H1 (cell line): ENCODE data around the gene CCDC91. TPM values are rescaled to one million over a fixed set of nuclear protein-coding genes. Genes with fewer than 3 reads are reported as not detected.

Source experiments
- CTCF ChIA-PET: fragments of 300-600 bp; sonication (Branson Sonifier 250); formaldehyde crosslinking; loops from one replicate; lab custom pipeline; 2021; ENCODE audit not compliant: partially characterized antibody; lab: Charles Lee
- POLR2A ChIA-PET: fragments of 300-600 bp; sonication (Branson Sonifier 250); formaldehyde crosslinking; loops from one replicate; lab custom pipeline; 2021; ENCODE audit warnings: inconsistent platforms; ENCODE audit not compliant: partially characterized antibody; lab: Charles Lee
- DNase-seq, 2 experiments: peaks; one replicate each; pipeline versions ENCODE4 v3.0.0 to v3.0.0-alpha.2; 2010 to 2022; ENCODE audit warnings: low spot score in 2 of 2, low read depth in 1 of 2, mixed read lengths in 1 of 2
- FAIRE-seq: peaks from 2 replicates; lab custom pipeline; 2011; peaks lifted over from hg19 to GRCh38; lab: Jason Lieb, UNC
- H2AFZ ChIP-seq: 2 replicates; pipeline ENCODE4 v1.8.1; 2012; ENCODE audit warnings: low read length, inconsistent platforms
- H2AK5ac ChIP-seq: 2 replicates; pipeline ENCODE4 v1.6.1; 2013; ENCODE audit warnings: low read depth, low read length
- H2BK120ac ChIP-seq: replicated peaks from 2 replicates; pipeline ENCODE3; 2013; ENCODE audit warnings: low read depth, low read length, inconsistent platforms
- H2BK12ac ChIP-seq: 2 replicates; pipeline ENCODE4 v1.6.1; 2013; ENCODE audit warnings: low read depth, low read length
- H2BK15ac ChIP-seq: 2 replicates; pipeline ENCODE4 v1.6.1; 2013; ENCODE audit warnings: low read length
- H2BK20ac ChIP-seq: 2 replicates; pipeline ENCODE4 v1.6.1; 2013; ENCODE audit warnings: low read length
- H2BK5ac ChIP-seq: 2 replicates; pipeline ENCODE4 v1.6.1; 2013; ENCODE audit warnings: low read depth, low read length
- H3K14ac ChIP-seq: 2 replicates; pipeline ENCODE4 v1.6.1; 2013; ENCODE audit warnings: inconsistent platforms; ENCODE audit not compliant: insufficient read length
- H3K18ac ChIP-seq: 2 replicates; pipeline ENCODE4 v1.6.1; 2013; ENCODE audit warnings: low read length; ENCODE audit errors: extremely low read depth
- H3K23ac ChIP-seq: 2 replicates; pipeline ENCODE4 v1.6.1; 2013; ENCODE audit warnings: inconsistent platforms; ENCODE audit not compliant: insufficient read length
- H3K23me2 ChIP-seq: 2 replicates; pipeline ENCODE4 v1.6.1; 2013; ENCODE audit warnings: low read depth, low read length
- H3K27ac ChIP-seq: 2 replicates; pipeline ENCODE4 v1.6.1; 2011; ENCODE audit warnings: low read depth, low read length, inconsistent platforms
- H3K27me3 ChIP-seq, 4 experiments: replicated peaks in 1 of 4; 1 replicate in 1 of 4; 2 replicates in 3 of 4; pipeline versions ENCODE4 v1.6.1 to v1.8.1; 2011 to 2013; ENCODE audit warnings: low read length in 3 of 4, mild to moderate bottlenecking in 3 of 4, inconsistent platforms in 2 of 4, mixed read lengths in 2 of 4, moderate library complexity in 1 of 4; ENCODE audit not compliant: control insufficient read depth in 3 of 4, insufficient read depth in 3 of 4; ENCODE audit errors: extremely low read depth in 1 of 4
- H3K36me3 ChIP-seq, 4 experiments: 2 replicates each; pipeline versions ENCODE4 v1.6.1 to v1.8.1; 2011 to 2013; ENCODE audit warnings: mild to moderate bottlenecking in 4 of 4, low read length in 3 of 4, moderate library complexity in 2 of 4, control low read depth in 1 of 4, inconsistent platforms in 1 of 4; ENCODE audit not compliant: insufficient read depth in 4 of 4, control insufficient read depth in 2 of 4
- H3K4ac ChIP-seq: replicated peaks from 2 replicates; pipeline ENCODE3; 2013; ENCODE audit warnings: low read length, low read depth, mixed read lengths, inconsistent platforms; ENCODE audit not compliant: insufficient read length
- H3K4me1 ChIP-seq, 4 experiments: replicated peaks in 1 of 4; 1 replicate in 1 of 4; 2 replicates in 3 of 4; pipeline versions ENCODE4 v1.6.1 to v1.8.1; 2011 to 2013; ENCODE audit warnings: low read length in 3 of 4, inconsistent platforms in 2 of 4, mixed read lengths in 1 of 4; ENCODE audit not compliant: insufficient read depth in 4 of 4, control insufficient read depth in 3 of 4
- H3K4me2 ChIP-seq, 2 experiments: 2 replicates each; pipeline versions ENCODE4 v1.6.1 to v1.8.1; 2011 to 2013; ENCODE audit warnings: low read depth in 2 of 2, low read length in 2 of 2, control low read depth in 1 of 2, inconsistent platforms in 1 of 2, mild to moderate bottlenecking in 1 of 2; ENCODE audit not compliant: insufficient read depth in 1 of 2
- H3K4me3 ChIP-seq, 4 experiments: fragments of 200-600, 300-600 bp in 1 of 4; sonication (generic), shearing (Covaris generic), sonication (Bioruptor Twin) in 1 of 4; 2 replicates each; pipeline versions ENCODE4 v1.5.1 to v1.8.1; 2011 to 2016; ENCODE audit warnings: low read length in 4 of 4, low read depth in 3 of 4, control low read depth in 2 of 4, inconsistent platforms in 2 of 4, mild to moderate bottlenecking in 2 of 4, mixed read lengths in 1 of 4, moderate library complexity in 1 of 4; ENCODE audit not compliant: insufficient read depth in 2 of 4; ENCODE audit errors: extremely low read depth in 1 of 4
- H3K56ac ChIP-seq: replicated peaks from 2 replicates; pipeline ENCODE3; 2013; ENCODE audit warnings: low read depth, mild to moderate bottlenecking, mixed read lengths, low read length, inconsistent platforms; ENCODE audit not compliant: insufficient read length
- H3K79me1 ChIP-seq: 2 replicates; pipeline ENCODE4 v1.6.1; 2013; ENCODE audit warnings: low read depth, low read length, control low read depth
- H3K79me2 ChIP-seq, 2 experiments: 2 replicates each; pipeline versions ENCODE4 v1.6.1 to v1.8.1; 2012 to 2013; ENCODE audit warnings: low read length in 2 of 2, mild to moderate bottlenecking in 2 of 2, inconsistent platforms in 1 of 2; ENCODE audit not compliant: insufficient read depth in 2 of 2, control insufficient read depth in 1 of 2
- H3K9ac ChIP-seq, 4 experiments: replicated peaks in 1 of 4; 1 replicate in 1 of 4; 2 replicates in 3 of 4; pipeline versions ENCODE4 v1.6.1 to v1.8.1; 2011 to 2013; ENCODE audit warnings: low read depth in 3 of 4, low read length in 3 of 4, control low read depth in 2 of 4, mild to moderate bottlenecking in 2 of 4, moderate library complexity in 2 of 4, inconsistent platforms in 1 of 4; ENCODE audit errors: extremely low read depth in 1 of 4
- H3K9me3 ChIP-seq, 2 experiments: 2 replicates each; pipeline versions ENCODE4 v1.6.1 to v1.8.1; 2012 to 2013; ENCODE audit warnings: mild to moderate bottlenecking in 2 of 2, moderate library complexity in 2 of 2, control low read depth in 1 of 2, inconsistent platforms in 1 of 2, low read depth in 1 of 2, low read length in 1 of 2, mixed read lengths in 1 of 2; ENCODE audit not compliant: insufficient read depth in 2 of 2
- H4K20me1 ChIP-seq, 2 experiments: replicated peaks in 1 of 2; 2 replicates each; pipeline versions ENCODE3 to v1.8.1; 2011 to 2013; ENCODE audit warnings: inconsistent platforms in 2 of 2, low read length in 2 of 2, mild to moderate bottlenecking in 1 of 2; ENCODE audit not compliant: insufficient read depth in 2 of 2, control insufficient read depth in 1 of 2
- H4K5ac ChIP-seq: 2 replicates; pipeline ENCODE4 v1.6.1; 2013; ENCODE audit warnings: low read length, low read depth, mixed read lengths, inconsistent platforms; ENCODE audit not compliant: insufficient read length
- H4K8ac ChIP-seq: 2 replicates; pipeline ENCODE4 v1.8.0; 2013; ENCODE audit warnings: mild to moderate bottlenecking, moderate library complexity, low read length, inconsistent platforms; ENCODE audit not compliant: insufficient read depth; ENCODE audit errors: extremely low read depth
- H4K91ac ChIP-seq: replicated peaks from 2 replicates; pipeline ENCODE3; 2013; ENCODE audit warnings: low read length, mixed read lengths, inconsistent platforms; ENCODE audit not compliant: insufficient read length
- ASH2L ChIP-seq: fragments of 200-600, 300-600 bp; sonication (generic); IDR thresholded peaks from one replicate; pipeline ENCODE4 v1.7.1; 2017; ENCODE audit warnings: low read length
- ATF2 ChIP-seq: IDR thresholded peaks from 2 replicates; pipeline ENCODE4 v1.6.1; 2012; ENCODE audit warnings: low read length, inconsistent platforms
- BCL11A ChIP-seq, 2 experiments: IDR thresholded peaks; one replicate each; pipeline ENCODE4 v1.6.1; 2011; ENCODE audit warnings: low read depth in 2 of 2, low read length in 2 of 2, mild to moderate bottlenecking in 2 of 2
- BRCA1 ChIP-seq: IDR thresholded peaks from 2 replicates; pipeline ENCODE4 v1.6.1; 2012; ENCODE audit warnings: low read depth, low read length, improper control_type of control experiment
- CEBPB ChIP-seq: IDR thresholded peaks from 2 replicates; pipeline ENCODE4 v1.6.1; 2012; ENCODE audit warnings: low read depth, low read length
- CHD1 ChIP-seq: IDR thresholded peaks from 2 replicates; pipeline ENCODE4 v1.6.1; 2012; ENCODE audit warnings: low read depth, low read length, improper control_type of control experiment
- CHD2 ChIP-seq: IDR thresholded peaks from 2 replicates; pipeline ENCODE4 v1.6.1; 2012; ENCODE audit warnings: low read length, improper control_type of control experiment
- CTCF ChIP-seq, 3 experiments: IDR thresholded peaks; 1 replicate in 2 of 3; 2 replicates in 1 of 3; pipeline versions ENCODE4 v1.5.1 to v1.6.1; 2011; ENCODE audit warnings: low read length in 3 of 3, mild to moderate bottlenecking in 3 of 3, inconsistent platforms in 2 of 3, low read depth in 1 of 3, moderate library complexity in 1 of 3; ENCODE audit not compliant: insufficient read depth in 1 of 3; ENCODE audit errors: control extremely low read depth in 1 of 3
- NANOG ChIP-seq: IDR thresholded peaks from 2 replicates; pipeline ENCODE4 v1.6.1; 2011; ENCODE audit warnings: low read length, low read depth, mild to moderate bottlenecking, inconsistent platforms; ENCODE audit not compliant: insufficient read depth, poor library complexity, severe bottlenecking
- NRF1 ChIP-seq: IDR thresholded peaks from 2 replicates; pipeline ENCODE4 v1.6.1; 2011; ENCODE audit warnings: mild to moderate bottlenecking, low read depth, low read length, improper control_type of control experiment
- SIRT6 ChIP-seq: IDR thresholded peaks from one replicate; pipeline ENCODE4 v1.7.1; 2012; ENCODE audit warnings: low read length, inconsistent platforms
- TCF12 ChIP-seq: IDR thresholded peaks from 2 replicates; pipeline ENCODE4 v1.6.1; 2011; ENCODE audit warnings: low read depth, mild to moderate bottlenecking, low read length
- polyA plus RNA-seq, 7 experiments: library from polyadenylated mRNA; depleted of rRNA in 3 of 7; stranded (reverse) in 5 of 7; unstranded in 2 of 7; fragments of >200 nt in 5 of 7; fragments of 200-250 nt in 2 of 7; gene quantifications; 1 replicate in 5 of 7; 2 replicates in 1 of 7; 4 replicates in 1 of 7; pipeline versions ENCODE4 v1.2.1 to v1.2.3, GENCODE V29; 2011 to 2013; ENCODE audit warnings: missing spikeins in 2 of 7, mixed read lengths in 2 of 7
- total RNA-seq: library from RNA; stranded (reverse); fragmentation: NEBNext Ultra II Directional; extraction: Animal tissue kit (Norgen Biotek cat#: 25700); gene quantifications from 2 replicates; pipeline ENCODE4 v1.2.1, GENCODE V29; 2021

CCDC91 gene
- total and polyA plus RNA-seq, 2 of the 8 experiments (the other 6 are each of a cell fraction or from before 2014, with no cell fraction given) = 8.6 to 23.1 TPM

- peaks cover 7 to 13% of the 10 kb centered on the region in 2 experiments for H3K9me3 ChIP-seq
- no peak overlapping the region for H4K8ac ChIP-seq
- H2AFZ ChIP-seq = no peak overlapping the region
- no peaks in the 10 kb centered on the region for H3K23me2 ChIP-seq
- ChIA-PET POLR2A (no interaction called here), CTCF (no interaction called here)
- H3K27ac ChIP-seq = no peak overlapping the region
- no peaks in the 10 kb centered on the region; the same call in 1 of the 2 replicates for H3K79me1 ChIP-seq
- no peak overlapping the region for H3K18ac ChIP-seq
- no peak overlapping the region for H3K4me2 ChIP-seq
- H3K4me1 ChIP-seq = peaks cover 0 to 6% (median 2%) of the 10 kb centered on the region in 4 experiments; a peak in 1 of 7 replicates
- no peaks in the 10 kb centered on the region for H4K20me1 ChIP-seq
- H3K56ac ChIP-seq = no peak overlapping the region
- H3K4ac ChIP-seq = no peak overlapping the region
- DNase-seq (no peak), FAIRE-seq (no peak)
- H3K4me3 ChIP-seq = no peak overlapping the region
- no peak overlapping the region for H2BK15ac ChIP-seq
- no peak overlapping the region for H2AK5ac ChIP-seq
- no peaks in the 10 kb centered on the region for H3K27me3 ChIP-seq
- H3K14ac ChIP-seq = no peak overlapping the region
- peaks cover 0 to 29% of the 10 kb centered on the region in 2 experiments; a peak in 3 of 4 replicates for H3K79me2 ChIP-seq
- H4K5ac ChIP-seq = no peak overlapping the region
- no peak overlapping the region for H4K91ac ChIP-seq
- H3K9ac ChIP-seq = no peak overlapping the region
- H2BK120ac ChIP-seq = no peak overlapping the region
- H2BK20ac ChIP-seq = no peak overlapping the region
- no peak overlapping the region for H2BK12ac ChIP-seq
- no peaks in the 10 kb centered on the region for H3K36me3 ChIP-seq
- H3K23ac ChIP-seq = no peak overlapping the region
- no peak overlapping the region for H2BK5ac ChIP-seq
- TF ChIP-seq ASH2L = no peak
- no peak for TF ChIP-seq NRF1
- TF ChIP-seq CHD1 = no peak
- TF ChIP-seq BRCA1 = no peak
- no peak for TF ChIP-seq BCL11A (IDR thresholded peaks at IDR 0.05; ENCODE audit: low read depth in 2 of 2, low read length in 2 of 2)
- no peak for TF ChIP-seq CHD2
- no peak for TF ChIP-seq CEBPB
- TF ChIP-seq TCF12 = no peak
- no peak for TF ChIP-seq CTCF (IDR thresholded peaks at IDR 0.05; ENCODE audit: control extremely low read depth in 1 of 3, insufficient read depth in 1 of 3, low read depth in 1 of 3, low read length in 3 of 3)
- no peak for TF ChIP-seq ATF2
- TF ChIP-seq SIRT6 = no peak
- TF ChIP-seq NANOG = no peak
These were observed 100.0 kb downstream of the CCDC91 start for GRCh38 chr12:28290262-28290661.
